GM12878 (cell line): ENCODE data around the gene DYNLT5. TPM values are rescaled to one million over a fixed set of nuclear protein-coding genes. Genes with fewer than 3 reads are reported as not detected.

Experiments used
- ATAC-seq: fragments of 200-7000 bp; cut with Tn5 transposase; 3 replicates; pipeline ENCODE4 v1.9.1; 2020; ENCODE audit warnings: mild to moderate bottlenecking, moderate library complexity
- BruUV-seq: library from RNA; stranded (reverse); fragments of 400-500 nt; replicated peaks from 2 replicates; lab custom pipeline; 2021; lab: Mats Ljungman, UMichigan
- CTCF ChIA-PET: fragments of 300-600 bp; sonication (Branson Sonifier 250); formaldehyde crosslinking; extraction: SDS; loops from one replicate; lab custom pipeline; 2021; ENCODE audit warnings: inconsistent platforms; lab: Yijun Ruan, JAX
- POLR2A ChIA-PET: fragments of 350-600 bp; formaldehyde crosslinking; extraction: SDS; loops from one replicate; lab custom pipeline; 2021; ENCODE audit warnings: inconsistent platforms; lab: Charles Lee
- RAD21 ChIA-PET: fragments of 300-600 bp; sonication (Branson Sonifier 250); formaldehyde crosslinking; loops from one replicate; lab custom pipeline; 2023; ENCODE audit warnings: antibody characterized with exemption; ENCODE audit not compliant: unreplicated experiment; lab: Charles Lee
- SMC1A ChIA-PET: fragments of 300-600 bp; sonication (Branson Sonifier 250); formaldehyde crosslinking; loops from one replicate; lab custom pipeline; 2023; ENCODE audit not compliant: unreplicated experiment, uncharacterized antibody; lab: Charles Lee
- DNase-seq: peaks from one replicate; pipeline ENCODE4 v3.0.0-alpha.2; 2011; ENCODE audit warnings: low read depth, low spot score
- FAIRE-seq: peaks from 3 replicates; lab custom pipeline; 2011; peaks lifted over from hg19 to GRCh38; lab: Jason Lieb, UNC
- H2AFZ ChIP-seq: 2 replicates; pipeline ENCODE4 v1.6.0; 2011; ENCODE audit warnings: low read depth, low read length, control low read depth; ENCODE audit not compliant: control insufficient read depth
- H3K27ac ChIP-seq: 2 replicates; pipeline ENCODE4 v1.5.1; 2011; ENCODE audit warnings: control low read depth; ENCODE audit not compliant: control insufficient read depth, insufficient read depth
- H3K27me3 ChIP-seq, 2 experiments: replicated peaks in 1 of 2; 2 replicates each; pipeline versions ENCODE4 v1.6.0 to v1.6.1; 2011; ENCODE audit warnings: low read length in 1 of 2; ENCODE audit not compliant: control insufficient read depth in 2 of 2, insufficient read depth in 2 of 2
- H3K36me3 ChIP-seq, 2 experiments: 2 replicates each; pipeline ENCODE4 v1.5.1; 2011; ENCODE audit warnings: low read length in 1 of 2; ENCODE audit not compliant: control insufficient read depth in 2 of 2, insufficient read depth in 2 of 2
- H3K4me1 ChIP-seq: 2 replicates; pipeline ENCODE4 v1.6.1; 2011; ENCODE audit warnings: mild to moderate bottlenecking, low read length, moderate library complexity, mixed read lengths; ENCODE audit not compliant: control insufficient read depth, insufficient read depth
- H3K4me2 ChIP-seq: 2 replicates; pipeline ENCODE4 v1.6.0; 2011; ENCODE audit warnings: control low read depth; ENCODE audit not compliant: control insufficient read depth, insufficient read depth
- H3K4me3 ChIP-seq: fragments of 200-600 bp; sonication (generic); 2 replicates; pipeline ENCODE4 v1.5.1; 2016
- H3K79me2 ChIP-seq: 2 replicates; pipeline ENCODE4 v1.6.0; 2011; ENCODE audit warnings: low read length; ENCODE audit not compliant: control insufficient read depth, insufficient read depth
- H3K9ac ChIP-seq: 2 replicates; pipeline ENCODE4 v1.8.0; 2011; ENCODE audit warnings: low read length, control low read depth, mixed read lengths; ENCODE audit not compliant: control insufficient read depth, insufficient read depth
- H3K9me3 ChIP-seq: replicated peaks from 3 replicates; pipeline ENCODE4 v1.5.1; 2011; ENCODE audit warnings: mild to moderate bottlenecking, low read length; ENCODE audit not compliant: control insufficient read depth, insufficient read depth
- H4K20me1 ChIP-seq: 2 replicates; pipeline ENCODE4 v1.6.0; 2011; ENCODE audit not compliant: control insufficient read depth, insufficient read depth
- ATF3 ChIP-seq: IDR thresholded peaks from 2 replicates; pipeline ENCODE4 v1.6.1; 2011; ENCODE audit warnings: low read depth, mild to moderate bottlenecking, low read length, moderate library complexity, borderline replicate concordance; ENCODE audit errors: extremely low read depth
- CTCF ChIP-seq, 3 experiments: IDR thresholded peaks in 2 of 3; conservative IDR thresholded peaks in 1 of 3; 2 replicates each; pipeline ENCODE4 v1.5.1; 2011; ENCODE audit warnings: low read depth in 3 of 3, low read length in 3 of 3, mild to moderate bottlenecking in 3 of 3, control low read depth in 2 of 3, moderate library complexity in 2 of 3, inconsistent platforms in 1 of 3, mixed read lengths in 1 of 3; ENCODE audit not compliant: control insufficient read depth in 2 of 3, insufficient read depth in 1 of 3; ENCODE audit errors: extremely low read depth in 1 of 3
- EGR1 ChIP-seq, 2 experiments: IDR thresholded peaks; 1 replicate in 1 of 2; 2 replicates in 1 of 2; pipeline ENCODE4 v1.6.1; 2011 to 2012; ENCODE audit warnings: low read depth in 2 of 2, low read length in 2 of 2, borderline replicate concordance in 1 of 2, mild to moderate bottlenecking in 1 of 2, moderate library complexity in 1 of 2
- ETV6 ChIP-seq, 2 experiments: fragments of 450-650 bp in 1 of 2; IDR thresholded peaks in 1 of 2; conservative IDR thresholded peaks in 1 of 2; 2 replicates each; pipeline ENCODE4 v1.6.1; 2014; ENCODE audit warnings: antibody characterized with exemption in 1 of 2, borderline replicate concordance in 1 of 2, low read depth in 1 of 2, mild to moderate bottlenecking in 1 of 2, moderate library complexity in 1 of 2
- EZH2 ChIP-seq: IDR thresholded peaks from 2 replicates; pipeline ENCODE4 v1.6.1; 2012; ENCODE audit warnings: low read depth, mild to moderate bottlenecking, control low read depth, inconsistent platforms, low read length, borderline replicate concordance; ENCODE audit not compliant: control insufficient read depth
- HCFC1 ChIP-seq: fragments of 150-350 bp; IDR thresholded peaks from 2 replicates; pipeline ENCODE4 v1.6.1; 2014; ENCODE audit warnings: low read length
- IRF3 ChIP-seq: fragments of 450-650 bp; IDR thresholded peaks from 2 replicates; pipeline ENCODE4 v1.6.1; 2014; ENCODE audit warnings: mild to moderate bottlenecking
- IRF4 ChIP-seq: IDR thresholded peaks from 2 replicates; pipeline ENCODE4 v1.6.1; 2011; ENCODE audit warnings: low read depth, low read length
- MEF2A ChIP-seq: IDR thresholded peaks from 2 replicates; pipeline ENCODE4 v1.6.1; 2011; ENCODE audit warnings: low read depth, mild to moderate bottlenecking, low read length, moderate library complexity; ENCODE audit not compliant: insufficient read depth
- NR2C1 ChIP-seq: fragments of 450-650 bp; IDR thresholded peaks from 2 replicates; pipeline ENCODE4 v1.6.1; 2017; ENCODE audit warnings: antibody characterized with exemption, mild to moderate bottlenecking, moderate library complexity
- NRF1 ChIP-seq: conservative IDR thresholded peaks from 2 replicates; pipeline ENCODE4 v1.6.1; 2011; ENCODE audit warnings: mild to moderate bottlenecking, low read depth, low read length, improper control_type of control experiment
- RAD21 ChIP-seq: IDR thresholded peaks from 2 replicates; pipeline ENCODE4 v1.6.1; 2011; ENCODE audit warnings: mild to moderate bottlenecking, low read depth, low read length, moderate library complexity; ENCODE audit not compliant: insufficient read depth
- RBBP5 ChIP-seq: fragments of 200-600 bp; sonication (generic); conservative IDR thresholded peaks from 2 replicates; pipeline ENCODE4 v1.6.1; 2016
- WGBS: methylation state at CpG from one replicate; pipeline ENCODE4 v1.1.6; 2016; ENCODE audit warnings: low lambda C conversion rate; ENCODE audit not compliant: insufficient replicate concordance, insufficient coverage; ENCODE audit errors: missing lambda C conversion rate; 5-methylcytosine and 5-hydroxymethylcytosine counted together
- in situ Hi-C: fragments of 300-500 bp; cut with MboI; formaldehyde crosslinking; loops from 9 replicates; pipeline ENCODE4 v1.14.3; 2018; ENCODE audit warnings: mixed read lengths
- intact Hi-C: fragments of 100-400 bp; cut with micrococcal nuclease; formaldehyde crosslinking; loops from one replicate; pipeline ENCODE4 v1.14.2; 2022; ENCODE audit not compliant: unreplicated experiment
- polyA plus RNA-seq, 11 experiments: library from polyadenylated mRNA; depleted of rRNA in 4 of 11; unstranded in 6 of 11; stranded (reverse) in 5 of 11; fragments of >200 nt; fragmentation: Nextera tagmentation in 4 of 11; fragmentation: Illumina TruSeq in 1 of 11; extraction: Ambion mirVana in 4 of 11; extraction: Trizol in 1 of 11; gene quantifications; 1 replicate in 1 of 11; 2 replicates in 10 of 11; pipeline versions ENCODE4 v1.2.1 to v1.2.3, GENCODE V29; 2011 to 2016; ENCODE audit warnings: inconsistent platforms in 2 of 11, missing spikeins in 2 of 11, low read depth in 1 of 11
- total RNA-seq, 4 experiments: library from RNA; depleted of rRNA in 3 of 4; stranded (reverse); fragments of >200 nt in 3 of 4; fragmentation: Illumina TruSeq in 1 of 4; extraction: Trizol in 1 of 4; gene quantifications; 2 replicates each; pipeline versions ENCODE4 v1.2.1 to v1.2.3, GENCODE V29; 2013 to 2021

The DYNLT5 gene
- total and polyA plus RNA-seq, 10 of the 15 experiments (the other 5 are each of a cell fraction or from before 2014, with no cell fraction given): not detected

- no peak overlapping the region for H3K4me2 ChIP-seq
- ChIA-PET SMC1A (no interaction called here), POLR2A (no interaction called here), CTCF (no interaction called here), RAD21 (no interaction called here)
- ATAC-seq (no peak), DNase-seq (no peak), FAIRE-seq (no peak)
- H3K27me3 ChIP-seq: no peaks in the 10 kb centered on the region
- intact Hi-C loops (no loop called here), in situ Hi-C loops (no loop called here)
- H3K9me3 ChIP-seq: no peaks in the 10 kb centered on the region
- no peak overlapping the region for H3K27ac ChIP-seq
- no peaks in the 10 kb centered on the region for H3K36me3 ChIP-seq
- H3K79me2 ChIP-seq: no peaks in the 10 kb centered on the region
- H3K4me1 ChIP-seq: no peaks in the 10 kb centered on the region
- H3K9ac ChIP-seq: no peak overlapping the region
- H4K20me1 ChIP-seq: no peaks in the 10 kb centered on the region
- TF ChIP-seq NRF1 (no peak), EGR1 (IDR thresholded peaks at IDR 0.05; ENCODE audit: borderline replicate concordance in 1 of 2, low read depth in 2 of 2, low read length in 2 of 2) (no peak), MEF2A (no peak)
- WGBS: 37% methylated on average over 5 of the region's 5 CpGs
- no TSS peak for BruUV-seq
- H3K4me3 ChIP-seq: no peak overlapping the region
- H2AFZ ChIP-seq: no peak overlapping the region
Measured at GRCh38 chr1:66705110-66705509, 47.1 kb upstream of the DYNLT5 start.

GRCh38 chr1:66711420-66711819 is 40.8 kb upstream of the DYNLT5 start:
- BruUV-seq: no TSS peak
- ChIA-PET SMC1A (interaction anchor here (0.6 to 1.5 kb wide), 2 partner anchors 16 to 448 kb away, joined by 3 to 6 read pairs; no protein-coding TSS in a partner anchor), CTCF (no interaction called here), RAD21 (no interaction called here), POLR2A (no interaction called here)
- H3K27ac ChIP-seq: no peak overlapping the region
- no peaks in the 10 kb centered on the region for H3K79me2 ChIP-seq
- intact Hi-C loops (no loop called here), in situ Hi-C loops (no loop called here)
- H3K9ac ChIP-seq: no peak overlapping the region
- no peaks in the 10 kb centered on the region for H3K4me1 ChIP-seq
- FAIRE-seq: no peak
- H4K20me1 ChIP-seq: no peaks in the 10 kb centered on the region
- DNase-seq: no peak
- no peak overlapping the region for H3K4me2 ChIP-seq
- 0% methylated on average over 2 of the region's 2 CpGs for WGBS
- H3K27me3 ChIP-seq: no peaks in the 10 kb centered on the region
- no peak overlapping the region for H3K4me3 ChIP-seq
- no peaks in the 10 kb centered on the region for H3K36me3 ChIP-seq
- no peaks in the 10 kb centered on the region for H3K9me3 ChIP-seq
- H2AFZ ChIP-seq: no peak overlapping the region
- ATAC-seq: no peak
- TF ChIP-seq NR2C1 (no peak), IRF3 (no peak), RAD21 (peak; percentile 30), EZH2 (no peak), CTCF (IDR thresholded peaks at IDR 0.05 in 2 of 3, conservative IDR thresholded peaks at IDR 0.05 in 1 of 3; ENCODE audit: control insufficient read depth in 2 of 3, extremely low read depth in 1 of 3, insufficient read depth in 1 of 3, low read depth in 3 of 3, low read length in 3 of 3) (0 out of 6 replicates have a peak, but pooled peaks of 2 of the 3 experiments have one; percentile 13 to 16), HCFC1 (no peak), ATF3 (no peak), RBBP5 (no peak), IRF4 (no peak), ETV6 (conservative IDR thresholded peaks at IDR 0.05 in 1 of 2, IDR thresholded peaks at IDR 0.05 in 1 of 2; ENCODE audit: borderline replicate concordance in 1 of 2, low read depth in 1 of 2) (no peak)
